Retinal pigment epithelial cell (primary cell): Measurements from ENCODE around the gene GALNT8.
"Not testable (repeated sequence)": the region's sequence is repeated elsewhere in the genome, so short reads cannot be mapped to it uniquely, and the experiment has no call there.

Experiments
- DNase-seq: peaks from one replicate; pipeline ENCODE4 v3.0.0-alpha.2; 2010; ENCODE audit warnings: low read depth
- H3K4me3 ChIP-seq: 2 replicates; pipeline ENCODE4 v1.5.1; 2011; ENCODE audit warnings: mild to moderate bottlenecking, low read length, control low read depth, moderate library complexity
- CTCF ChIP-seq: conservative IDR thresholded peaks from 2 replicates; pipeline ENCODE4 v1.5.1; 2011; ENCODE audit warnings: low read depth, low read length, control low read depth, inconsistent platforms

The GALNT8 gene

DNA sequence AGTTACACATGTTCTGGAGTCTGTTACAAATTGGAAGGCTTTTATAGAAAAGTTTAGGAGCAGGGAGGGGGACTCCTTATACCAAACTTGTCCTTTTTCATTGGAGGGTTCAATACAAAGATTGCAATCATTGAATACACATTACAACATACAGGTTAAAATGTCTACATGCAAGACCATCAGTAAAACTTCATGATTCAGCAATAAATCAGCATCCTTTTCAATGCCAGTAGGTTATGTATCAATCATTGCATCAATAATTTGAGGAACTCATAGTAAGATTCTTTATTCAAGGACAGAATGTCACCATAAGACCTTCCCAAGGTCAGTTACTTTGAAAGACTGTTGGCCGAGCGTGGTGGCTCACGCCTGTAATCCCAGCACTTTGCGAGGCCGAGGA is 16.5 kb upstream of the GALNT8 start:
- no peak for TF ChIP-seq CTCF
- no peak for DNase-seq

DNA sequence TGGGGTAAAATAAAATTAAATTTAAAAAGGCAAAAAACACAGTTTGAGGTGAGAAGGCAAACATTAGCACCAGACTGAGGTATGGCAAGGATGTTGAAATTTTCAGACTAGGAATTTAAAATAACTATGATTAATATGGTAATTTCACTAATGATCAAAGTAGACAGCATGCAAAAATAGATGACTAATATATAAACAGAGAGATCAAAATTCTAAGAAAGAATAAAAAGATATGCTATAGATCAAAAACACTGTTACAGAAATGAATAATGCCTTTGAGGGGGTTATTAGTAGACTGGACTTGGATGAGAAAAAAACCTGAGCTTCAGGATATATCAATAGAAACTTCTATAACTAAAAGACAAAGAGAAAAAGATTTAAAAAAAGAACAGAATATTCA is 14.4 kb upstream of the GALNT8 start:
- no peak overlapping the region for H3K4me3 ChIP-seq
- TF ChIP-seq CTCF: no peak
- DNase-seq: no peak

More for the DNA sequence above, 16.5 kb upstream of the GALNT8 start:
- H3K4me3 ChIP-seq: no peak overlapping the region

DNA sequence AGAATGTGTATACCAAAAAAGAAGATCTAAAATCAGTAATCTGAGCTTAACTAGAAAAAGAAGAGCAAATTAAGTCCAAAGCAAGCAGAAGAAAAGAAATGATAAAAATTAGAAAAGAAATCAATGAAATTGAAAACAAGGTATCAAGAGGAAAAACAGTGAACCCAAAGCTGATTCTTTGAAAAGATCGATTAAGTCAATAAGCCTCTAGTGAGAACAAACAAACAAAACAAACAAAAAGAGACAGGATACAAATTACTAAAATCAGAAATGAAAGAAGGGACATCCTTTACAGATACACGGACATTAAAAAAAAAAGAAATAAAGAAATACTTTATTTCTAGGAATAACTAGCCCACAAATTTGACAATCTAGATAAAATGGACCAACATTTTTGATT is 12.9 kb upstream of the GALNT8 start:
- DNase-seq: no peak
- H3K4me3 ChIP-seq: no peak overlapping the region
- TF ChIP-seq CTCF: no peak

GRCh38 chr12:4710113-4710512 is 10.1 kb upstream of the GALNT8 start:
- H3K4me3 ChIP-seq: no peak overlapping the region
- TF ChIP-seq CTCF: no peak
- no peak for DNase-seq

- TF ChIP-seq CTCF: no peak
- DNase-seq: no peak
These were observed 5.3 kb upstream of the GALNT8 start for GRCh38 chr12:4714879-4715278.

DNA sequence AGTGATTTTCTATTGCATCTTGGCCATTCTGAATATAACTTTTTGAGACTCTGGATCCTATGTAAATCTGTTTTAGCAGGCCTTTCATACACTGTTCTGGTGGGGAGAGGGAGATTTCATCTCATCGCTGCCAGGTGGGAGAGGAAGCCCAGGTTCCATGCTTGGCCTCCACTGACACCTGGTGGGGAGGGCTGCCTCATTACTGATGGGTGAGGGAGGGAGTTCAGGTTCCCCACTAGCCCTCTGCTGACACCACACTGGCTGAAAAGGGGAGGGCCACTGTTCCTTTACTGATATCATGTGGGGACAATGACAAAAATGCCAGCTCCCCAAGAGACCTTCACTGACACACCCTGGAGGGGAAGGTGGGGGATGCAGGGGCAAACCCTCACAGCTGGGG is 2.4 kb upstream of the GALNT8 start:
- no peak for TF ChIP-seq CTCF
- no peak for DNase-seq
- no peak overlapping the region for H3K4me3 ChIP-seq

More at GRCh38 chr12:4714879-4715278, 5.3 kb upstream of the GALNT8 start:
- no peak overlapping the region for H3K4me3 ChIP-seq

GRCh38 chr12:4720637-4720995 is 416 bp downstream of the GALNT8 start:
- DNase-seq: no peak
- TF ChIP-seq CTCF: no peak
- no peak overlapping the region for H3K4me3 ChIP-seq

DNA sequence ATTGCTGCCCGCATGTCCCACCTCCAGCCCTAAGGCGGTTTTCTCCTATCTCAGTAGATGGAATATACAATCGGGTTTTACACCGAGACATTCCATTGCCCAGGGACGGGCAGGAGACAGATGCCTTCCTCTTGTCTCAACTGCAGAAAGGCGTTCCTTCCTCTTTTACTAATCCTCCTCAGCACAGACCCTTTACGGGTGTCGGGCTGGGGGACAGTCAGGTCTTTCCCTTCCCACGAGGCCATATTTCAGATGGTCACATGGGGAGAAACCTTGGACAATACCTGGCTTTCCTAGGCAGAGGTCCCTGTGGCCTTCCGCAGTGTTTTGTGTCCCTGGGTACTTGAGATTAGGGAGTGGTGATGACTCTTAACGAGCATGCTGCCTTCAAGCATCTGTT is 1.4 kb downstream of the GALNT8 start:
- H3K4me3 ChIP-seq, DNase-seq: not testable (repeated sequence)
